ENCODE results near the gene RASA3.
A peak's percentile ranks its signal among the peaks of the same experiment; 100 is the strongest.

Gene RASA3

GRCh38 chr13:114030666-114031610 lies 101.5 kb downstream of the RASA3 start:
- H3K27ac ChIP-seq, result peak overlapping the region in 1 of 2 donors; percentile 48
- DNase-seq (ENCODE audit: low spot score), result no peak
- TF ChIP-seq CTCF (IDR thresholded peaks at IDR 0.05), result no peak
- no peak overlapping the region for H3K4me3 ChIP-seq

- Histone ChIP-seq H3K27ac (no peak overlapping the region), H3K4me3 (no peak overlapping the region)
- no peak for DNase-seq (ENCODE audit: low spot score)
These were observed 102.4 kb downstream of the RASA3 start for GRCh38 chr13:114029866-114030625.

GRCh38 chr13:114027826-114028225 lies 104.6 kb downstream of the RASA3 start:
- DNase-seq (ENCODE audit: low spot score), result no peak
- no peak for TF ChIP-seq CTCF (IDR thresholded peaks at IDR 0.05)
- H3K27ac ChIP-seq, result peak overlapping the region in 1 of 2 donors; percentile 2
- no peak overlapping the region for H3K4me3 ChIP-seq

More at GRCh38 chr13:114029866-114030625, 102.4 kb downstream of the RASA3 start:
- no peak for TF ChIP-seq CTCF (IDR thresholded peaks at IDR 0.05)

DNA sequence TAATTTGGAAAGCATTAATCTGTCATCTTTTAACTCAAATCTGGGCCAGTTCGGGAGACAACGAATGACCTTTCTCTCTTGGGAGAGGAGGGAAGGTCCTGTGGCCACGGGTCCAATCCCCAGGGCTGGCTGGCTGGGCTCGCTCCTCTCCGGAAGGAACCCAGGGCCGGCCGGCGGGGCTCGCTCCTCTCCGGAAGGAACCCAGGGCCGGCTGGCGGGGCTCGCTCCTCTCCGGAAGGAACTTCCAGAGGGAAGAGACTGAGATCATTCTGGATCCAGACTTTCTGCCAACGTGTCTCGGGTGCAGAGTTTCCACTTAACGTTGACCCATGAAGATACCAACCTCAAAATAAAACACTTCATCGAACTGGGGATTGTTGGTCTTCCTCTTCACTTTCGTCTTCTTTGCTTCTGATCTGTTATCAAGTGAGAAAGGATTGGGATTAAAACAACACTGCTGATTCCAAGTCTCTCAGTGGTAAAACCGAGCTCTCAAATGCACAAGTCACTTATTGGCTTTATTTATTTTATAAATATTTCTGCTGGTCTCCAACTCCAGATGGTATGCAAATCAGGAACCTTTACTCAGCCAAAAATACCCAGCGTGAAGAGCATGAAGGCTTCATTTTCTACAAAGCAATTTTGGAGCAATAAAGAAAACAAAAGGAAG lies 105.2 kb downstream of the RASA3 start:
- H3K27ac ChIP-seq, result peak overlapping the region; percentile 41 to 69
- no peak for TF ChIP-seq CTCF (IDR thresholded peaks at IDR 0.05)
- no peak for DNase-seq (ENCODE audit: low spot score)
- peak overlapping the region; percentile 46 for H3K4me3 ChIP-seq

- DNase-seq (ENCODE audit: low spot score), result no peak
- H3K27ac ChIP-seq, result peak overlapping the region; percentile 41 to 69
- no peak for TF ChIP-seq CTCF (IDR thresholded peaks at IDR 0.05)
- H3K4me3 ChIP-seq, result no peak overlapping the region
These were observed 105.9 kb downstream of the RASA3 start for GRCh38 chr13:114026481-114026880.

DNA sequence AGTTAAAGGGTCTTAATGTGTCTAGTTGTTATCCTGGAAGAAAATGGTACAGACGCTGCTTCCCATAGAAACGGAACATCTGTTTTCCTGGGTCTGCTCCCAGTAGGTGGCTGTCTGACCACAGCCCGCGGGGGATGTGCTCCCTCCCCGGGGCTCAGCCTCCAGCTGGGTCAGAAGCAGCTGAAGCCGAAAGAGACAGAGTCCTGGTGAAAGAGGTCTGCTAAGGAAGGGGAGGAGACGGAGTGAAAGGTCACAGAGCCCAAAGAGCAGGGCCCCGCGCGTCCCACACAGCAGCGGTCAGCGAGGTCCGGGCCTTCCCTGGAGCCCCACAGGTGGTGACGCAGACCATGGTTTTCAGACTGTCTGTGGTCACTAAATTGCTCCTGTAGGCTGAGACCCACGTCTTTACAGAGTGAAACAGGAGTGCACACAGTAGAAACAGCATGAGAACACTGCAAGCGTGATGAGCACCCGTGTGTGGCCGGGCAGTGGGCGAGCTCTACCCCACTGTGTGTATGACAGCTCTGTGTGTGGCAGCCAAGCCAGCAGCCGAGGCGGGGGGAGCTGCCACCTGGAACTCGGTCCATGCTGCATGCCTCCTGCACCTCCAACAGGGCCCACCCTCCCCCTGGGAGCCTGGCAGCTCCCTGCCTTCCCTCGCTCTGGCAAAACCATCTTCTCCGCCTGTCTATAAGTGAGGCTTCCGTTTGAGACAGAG lies 106.5 kb downstream of the RASA3 start:
- Histone ChIP-seq H3K27ac (peak overlapping the region in 1 of 2 donors; percentile 69), H3K4me3 (no peak overlapping the region)

More for the DNA sequence above, 106.5 kb downstream of the RASA3 start:
- DNase-seq (ENCODE audit: low spot score), result no peak
- TF ChIP-seq CTCF (IDR thresholded peaks at IDR 0.05), result no peak
